Heart right ventricle (tissue), 16 donors: ENCODE data around the gene CREB5. TPM values are rescaled to one million over a fixed set of nuclear protein-coding genes. Genes with fewer than 3 reads are reported as not detected.

Experiments used
- ATAC-seq, 8 donors: fragments of 200-7000 bp; cut with Tn5 transposase; one replicate each; pipeline ENCODE4 v1.9.1; 2020; ENCODE audit warnings: mild to moderate bottlenecking in 8 of 8, moderate library complexity in 8 of 8, moderate number of reproducible peaks in 1 of 8
- DNase-seq, 2 donors: peaks; one replicate each; pipeline ENCODE4 v3.0.0-alpha.2; 2020
- H3K27ac ChIP-seq, 10 donors: fragments of 200-600 bp; sonication (generic) in 2 of 10; one replicate each; pipeline versions ENCODE4 v1.5.0 to v1.8.0; 2020 to 2022; ENCODE audit warnings: mild to moderate bottlenecking in 3 of 10
- H3K27me3 ChIP-seq, 7 donors: fragments of 200-600 bp; one replicate each; pipeline ENCODE4 v1.8.0; 2021 to 2022; ENCODE audit warnings: mild to moderate bottlenecking in 2 of 7
- H3K36me3 ChIP-seq, 9 donors: fragments of 200-600 bp; sonication (generic) in 1 of 9; one replicate each; pipeline versions ENCODE4 v1.5.0 to v1.8.0; 2020 to 2022; ENCODE audit warnings: mild to moderate bottlenecking in 2 of 9
- H3K4me1 ChIP-seq, 9 donors: fragments of 200-600 bp; sonication (generic) in 1 of 9; one replicate each; pipeline versions ENCODE4 v1.5.0 to v1.8.0; 2020 to 2022; ENCODE audit warnings: mild to moderate bottlenecking in 4 of 9
- H3K4me3 ChIP-seq, 10 donors: fragments of 200-600 bp; sonication (generic) in 2 of 10; one replicate each; pipeline versions ENCODE4 v1.5.0 to v1.8.0; 2020 to 2022; ENCODE audit warnings: mild to moderate bottlenecking in 7 of 10, moderate library complexity in 2 of 10
- H3K9me3 ChIP-seq, 11 donors: fragments of 200-600 bp in 10 of 11; sonication (generic) in 2 of 11; one replicate each; pipeline versions ENCODE4 v1.5.0 to v1.8.0; 2013 to 2022; ENCODE audit warnings: mild to moderate bottlenecking in 2 of 11, control low read depth in 1 of 11, moderate library complexity in 1 of 11
- CTCF ChIP-seq, 9 donors: fragments of 200-600 bp; sonication (generic) in 2 of 9; IDR thresholded peaks; one replicate each; pipeline versions ENCODE4 v1.5.0 to v1.8.0; 2021 to 2022; ENCODE audit warnings: antibody characterized with exemption in 9 of 9, mild to moderate bottlenecking in 5 of 9, moderate library complexity in 1 of 9
- WGBS, 2 donors: extraction: QIAGEN DNeasy Blood & Tissue Kit; methylation state at CpG; one replicate each; pipeline ENCODE4 v1.1.7; 2013; ENCODE audit warnings: inconsistent platforms in 1 of 2; 5-methylcytosine and 5-hydroxymethylcytosine counted together
- intact Hi-C, 10 donors: fragments of 100-400 bp; cut with DNase I; formaldehyde crosslinking; loops; one replicate each; pipeline versions ENCODE4 v1.11.1 to v1.14.2; 2022
- polyA plus RNA-seq, 2 donors: library from polyadenylated mRNA; stranded (reverse); fragments of 200-250 nt; gene quantifications; one replicate each; pipeline ENCODE4 v1.2.3, GENCODE V29; 2013
- total RNA-seq, 10 donors: library from RNA; stranded (reverse); fragmentation: NEBNext Ultra II Directional in 3 of 10; extraction: Animal tissue kit (Norgen Biotek cat#: 25700) in 3 of 10; gene quantifications; one replicate each; pipeline versions ENCODE4 v1.2.1 to v1.2.4, GENCODE V29; 2021 to 2023
- donor health status: Arrhythmogenic right ventricular cardiomyopathy.
- donor health status: ischemic (EF 13 %, LVEDD 7.1; RV severe dilation, severe dysfunction).
- donor health status: healthy with polysubstance abuse.
- donor health status: DM: no; HTN: yes; CAD: no.
- donor health status: DM: no; HTN: no; CAD: no.
- donor health status: ischemic (EF 25% LVEDD 6.9; RV normal size, moderate dysfunction).
- donor health status: ischemic (EF 25% LVEDD 5.7; RV mildly dilated, moderate dysfunction).
- donor health status: healthy.
- donor health status: DM: yes; HTN: yes; CAD: no.
- donor health status: Ischemic cardiomyopathy.
- donor health status: ischemic (EF 35%, LVEDD 5.7; RV mildly dilated, moderate dysfunction).
- donor health status: nonischemic (EF 11% LVEDD 7.7; RV severe dilation, severe dysfunction).
- donor health status: DM: yes; HTN: yes; CAD: no.
- donor health status: PGD.
- donor health status: ischemic (EF 29% LVEDD 5.4; RV normal size, mild dysfunction).
- donor health status: nonischemic (EF 23%, LVEDD 6.1; RV moderate dilation, normal function).

Gene CREB5
- total and polyA plus RNA-seq, 12 donors, result 4.7 to 170 (median 19.0) TPM

GRCh38 chr7:28684650-28685241, 272.4 kb downstream of the CREB5 start:
- Histone ChIP-seq H3K4me3 (peak overlapping the region in 1 of 10 donors; percentile 58), H3K9me3 (no peaks in the 10 kb centered on the region), H3K27ac (peak overlapping the region in 9 of 10 donors; percentile 34 to 96 (median 88)), H3K4me1 (peaks cover 3 to 69% (median 38%) of the 10 kb centered on the region in 9 donors), H3K27me3 (no peaks in the 10 kb centered on the region), H3K36me3 (no peaks in the 10 kb centered on the region)
- 56 to 66% methylated on average over 5 of the region's 5 CpGs for WGBS, 2 donors
- no peak for TF ChIP-seq CTCF (IDR thresholded peaks at IDR 0.05)
- no peak for ATAC-seq
- no peak for DNase-seq
- intact Hi-C loops, result loop anchor here in 7 of 10 donors (5.0 to 10.0 kb wide), 8 partner anchors 57 to 280 kb away; partner anchors contain the start of genes CREB5 (in 1 of the 7) and TRIL (in 1 of the 7)

- no peaks in the 10 kb centered on the region for H3K9me3 ChIP-seq
- WGBS, 2 donors, result 27 to 39% methylated on average over 7 of the region's 7 CpGs
- no peaks in the 10 kb centered on the region for H3K27me3 ChIP-seq
- ATAC-seq (peak in 6 of 8 donors; percentile 1 to 11 (median 4)), DNase-seq (peak; percentile 25 to 38)
- peak overlapping the region; percentile 34 to 96 (median 87) for H3K27ac ChIP-seq
- H3K4me3 ChIP-seq, result peak overlapping the region in 7 of 10 donors; percentile 16 to 69 (median 58)
- no peaks in the 10 kb centered on the region for H3K36me3 ChIP-seq
- intact Hi-C loops, result loop anchor here in 7 of 10 donors (5.0 to 10.0 kb wide), 7 partner anchors 60 to 280 kb away; partner anchors contain the start of genes CREB5 (in 1 of the 7) and TRIL (in 1 of the 7)
- no peak for TF ChIP-seq CTCF (IDR thresholded peaks at IDR 0.05)
- peaks cover 3 to 69% (median 38%) of the 10 kb centered on the region in 9 donors for H3K4me1 ChIP-seq
These were observed 272.9 kb downstream of the CREB5 start for GRCh38 chr7:28685242-28685643.

- Histone ChIP-seq H3K4me1 (peaks cover 3 to 69% (median 38%) of the 10 kb centered on the region in 9 donors), H3K27me3 (no peaks in the 10 kb centered on the region), H3K27ac (peak overlapping the region; percentile 59 to 96 (median 87)), H3K4me3 (peak overlapping the region; percentile 40 to 69 (median 56)), H3K36me3 (no peaks in the 10 kb centered on the region), H3K9me3 (no peaks in the 10 kb centered on the region)
- no peak for TF ChIP-seq CTCF (IDR thresholded peaks at IDR 0.05)
- peak; percentile 78 to 99 for DNase-seq
- ATAC-seq, result peak; percentile 92 to 96 (median 95)
- 0 to 2% methylated on average over 15 of the region's 15 CpGs for WGBS, 2 donors
- intact Hi-C loops, result loop anchor here in 7 of 10 donors (5.0 to 10.0 kb wide), 7 partner anchors 61 to 281 kb away; partner anchors contain the start of genes CREB5 (in 1 of the 7) and TRIL (in 1 of the 7)
These were observed 273.5 kb downstream of the CREB5 start for GRCh38 chr7:28685644-28686417.

- peak overlapping the region; percentile 59 to 96 (median 87) for H3K27ac ChIP-seq
- peaks cover 3 to 69% (median 38%) of the 10 kb centered on the region in 9 donors for H3K4me1 ChIP-seq
- peak in 6 of 8 donors; percentile 46 to 67 (median 60) for ATAC-seq
- peak overlapping the region; percentile 40 to 69 (median 56) for H3K4me3 ChIP-seq
- intact Hi-C loops, result loop anchor here in 7 of 10 donors (5.0 to 10.0 kb wide), 7 partner anchors 61 to 282 kb away; partner anchors contain the start of genes CREB5 (in 1 of the 7) and TRIL (in 1 of the 7)
- H3K36me3 ChIP-seq, result no peaks in the 10 kb centered on the region
- TF ChIP-seq CTCF (IDR thresholded peaks at IDR 0.05), result no peak
- H3K27me3 ChIP-seq, result no peaks in the 10 kb centered on the region
- DNase-seq, result peak in 1 of 2 donors; percentile 41
- H3K9me3 ChIP-seq, result no peaks in the 10 kb centered on the region
- 2 to 8% methylated on average over 12 of the region's 12 CpGs for WGBS, 2 donors
These were observed 274.1 kb downstream of the CREB5 start for GRCh38 chr7:28686418-28686800.
